Aorta (tissue), 5 donors: Measurements from ENCODE around the gene DRC7. TPM values are rescaled to one million over a fixed set of nuclear protein-coding genes. Genes with fewer than 3 reads are reported as not detected.
"Not testable (repeated sequence)": the region's sequence is repeated elsewhere in the genome, so short reads cannot be mapped to it uniquely, and the experiment has no call there.

Experiments
- ATAC-seq: fragments of 200-7000 bp; cut with Tn5 transposase; one replicate; pipeline ENCODE4 v1.9.1; 2022; ENCODE audit warnings: moderate library complexity; ENCODE audit not compliant: low FRiP score
- DNase-seq, 2 donors: peaks; one replicate each; pipeline ENCODE4 v3.0.0-alpha.2; 2020
- H3K27ac ChIP-seq, 2 donors: one replicate each; pipeline ENCODE4 v1.5.1; 2013; ENCODE audit warnings: low read length in 2 of 2, mild to moderate bottlenecking in 2 of 2, moderate library complexity in 2 of 2, control low read depth in 1 of 2, inconsistent platforms in 1 of 2, low read depth in 1 of 2
- H3K27me3 ChIP-seq, 2 donors: one replicate each; pipeline ENCODE4 v1.6.1; 2013; ENCODE audit warnings: control low read depth in 1 of 2, low read length in 1 of 2, mild to moderate bottlenecking in 1 of 2, moderate library complexity in 1 of 2; ENCODE audit not compliant: insufficient read depth in 2 of 2, control insufficient read depth in 1 of 2
- H3K36me3 ChIP-seq, 2 donors: one replicate each; pipeline ENCODE4 v1.6.1; 2013; ENCODE audit warnings: control low read depth in 1 of 2, low read length in 1 of 2, mild to moderate bottlenecking in 1 of 2; ENCODE audit not compliant: insufficient read depth in 2 of 2, control insufficient read depth in 1 of 2
- H3K4me1 ChIP-seq, 2 donors: one replicate each; pipeline ENCODE4 v1.6.1; 2013; ENCODE audit warnings: low read length in 2 of 2, control low read depth in 1 of 2, mild to moderate bottlenecking in 1 of 2, moderate library complexity in 1 of 2; ENCODE audit not compliant: insufficient read depth in 2 of 2, control insufficient read depth in 1 of 2
- H3K4me3 ChIP-seq, 2 donors: one replicate each; pipeline ENCODE4 v1.5.1; 2013; ENCODE audit warnings: low read length in 2 of 2, control low read depth in 1 of 2, mild to moderate bottlenecking in 1 of 2
- H3K9me3 ChIP-seq: one replicate; pipeline ENCODE4 v1.6.1; 2013; ENCODE audit warnings: mild to moderate bottlenecking, low read length; ENCODE audit not compliant: control insufficient read depth
- WGBS, 2 donors: extraction: QIAGEN DNeasy Blood & Tissue Kit; methylation state at CpG; one replicate each; pipeline ENCODE4 v1.1.7; 2013; 5-methylcytosine and 5-hydroxymethylcytosine counted together
- intact Hi-C, 2 donors: fragments of 100-400 bp; cut with DNase I; formaldehyde crosslinking; loops; one replicate each; pipeline versions ENCODE4 v1.14.2 to v1.15.0; 2022
- polyA plus RNA-seq, 2 donors: library from polyadenylated mRNA; stranded (reverse); fragments of 200-250 nt; gene quantifications; one replicate each; pipeline ENCODE4 v1.2.3, GENCODE V29; 2013
- total RNA-seq, 2 donors: library from RNA; stranded (reverse); fragmentation: NEBNext Ultra II Directional; extraction: Animal tissue kit (Norgen Biotek cat#: 25700); gene quantifications; one replicate each; pipeline ENCODE4 v1.2.1, GENCODE V29; 2021
- donor health status: healthy with polysubstance abuse.
- donor health status: Bipolar disorder and iron deficiency.
- donor health status: DM: no; HTN: no; CAD: no.
- donor health status: DM: no; HTN: no; CAD: no.
- donor health status: DM: yes; HTN: yes; CAD: no.

The DRC7 gene
- total and polyA plus RNA-seq, 4 donors = 0.08 TPM; not detected in 3

- H3K27ac ChIP-seq = no peak overlapping the region
- H3K36me3 ChIP-seq = no peaks in the 10 kb centered on the region
- 87 to 88% methylated on average over 11 of the region's 11 CpGs for WGBS, 2 donors
- no peak overlapping the region for H3K4me3 ChIP-seq
- intact Hi-C loops = no loop called here
- H3K4me1 ChIP-seq = no peaks in the 10 kb centered on the region
- no peaks in the 10 kb centered on the region for H3K9me3 ChIP-seq
- peak in 1 of 2 donors; percentile 36 for DNase-seq
- ATAC-seq = no peak
- no peaks in the 10 kb centered on the region for H3K27me3 ChIP-seq
These were observed 28.1 kb upstream of the DRC7 start for GRCh38 chr16:57666353-57667047.

GRCh38 chr16:57667048-57667525 lies 27.5 kb upstream of the DRC7 start:
- Histone ChIP-seq H3K4me1 (no peaks in the 10 kb centered on the region), H3K27me3 (no peaks in the 10 kb centered on the region), H3K9me3 (no peaks in the 10 kb centered on the region), H3K27ac (no peak overlapping the region), H3K4me3 (no peak overlapping the region), H3K36me3 (no peaks in the 10 kb centered on the region)
- ATAC-seq (peak; percentile 3), DNase-seq (no peak)
- intact Hi-C loops = no loop called here
- 89 to 93% methylated on average over 5 of the region's 5 CpGs for WGBS, 2 donors

GRCh38 chr16:57667526-57668262 lies 26.9 kb upstream of the DRC7 start:
- DNase-seq (peak in 1 of 2 donors; percentile 40), ATAC-seq (peak; percentile 44)
- Histone ChIP-seq H3K4me3 (no peak overlapping the region), H3K9me3 (no peaks in the 10 kb centered on the region), H3K27ac (no peak overlapping the region), H3K4me1 (no peaks in the 10 kb centered on the region), H3K36me3 (no peaks in the 10 kb centered on the region), H3K27me3 (no peaks in the 10 kb centered on the region)
- 85 to 86% methylated on average over 17 of the region's 17 CpGs for WGBS, 2 donors
- intact Hi-C loops = no loop called here

GRCh38 chr16:57668263-57668571 lies 26.4 kb upstream of the DRC7 start, which contains the start of gene ADGRG3:
ADGRG3 (plus strand) TSS chr16:57668306; CDS start chr16:57668348, 42 bp downstream.
- Histone ChIP-seq H3K4me3 (no peak within 1 kb of the TSS), H3K9me3 (no peaks in the 10 kb centered on the region), H3K27me3 (no peaks in the 10 kb centered on the region), H3K36me3 (no peaks in the 10 kb centered on the region), H3K27ac (no peak within 1 kb of the TSS), H3K4me1 (no peaks in the 10 kb centered on the region)
- DNase-seq (no peak), ATAC-seq (peak; percentile 5)
- 90 to 92% methylated on average over 10 to 11 of the region's 11 CpGs for whole genome bisulfite sequencing, 2 donors
- intact Hi-C loops = no loop called here

GRCh38 chr16:57668630-57669475 lies 25.8 kb upstream of the DRC7 start:
- Histone ChIP-seq H3K27ac (no peak overlapping the region), H3K4me1 (no peaks in the 10 kb centered on the region), H3K27me3 (no peaks in the 10 kb centered on the region), H3K4me3 (no peak overlapping the region), H3K9me3 (no peaks in the 10 kb centered on the region), H3K36me3 (no peaks in the 10 kb centered on the region)
- WGBS, 2 donors = 83 to 87% methylated on average over 20 of the region's 20 CpGs
- peak; percentile 6 for ATAC-seq
- DNase-seq = no peak
- intact Hi-C loops = no loop called here

GRCh38 chr16:57669476-57670162 lies 25.0 kb upstream of the DRC7 start:
- WGBS, 2 donors = 90 to 93% methylated on average over 12 of the region's 12 CpGs
- no peak for DNase-seq
- intact Hi-C loops = no loop called here

GRCh38 chr16:57670196-57670595 lies 24.4 kb upstream of the DRC7 start:
- no peaks in the 10 kb centered on the region for H3K36me3 ChIP-seq
- intact Hi-C loops = no loop called here
- DNase-seq (no peak), ATAC-seq (no peak)
- no peak overlapping the region for H3K27ac ChIP-seq
- no peaks in the 10 kb centered on the region for H3K27me3 ChIP-seq
- H3K4me1 ChIP-seq = no peaks in the 10 kb centered on the region
- H3K4me3 ChIP-seq = no peak overlapping the region
- no peaks in the 10 kb centered on the region for H3K9me3 ChIP-seq
- 67 to 73% methylated on average over 4 of the region's 4 CpGs for whole genome bisulfite sequencing, 2 donors

More at GRCh38 chr16:57669476-57670162, 25.0 kb upstream of the DRC7 start:
- no peaks in the 10 kb centered on the region for H3K36me3 ChIP-seq
- H3K27me3 ChIP-seq = no peaks in the 10 kb centered on the region
- no peak overlapping the region for H3K27ac ChIP-seq
- no peaks in the 10 kb centered on the region for H3K4me1 ChIP-seq
- ATAC-seq = no peak
- H3K9me3 ChIP-seq = no peaks in the 10 kb centered on the region
- H3K4me3 ChIP-seq = no peak overlapping the region

GRCh38 chr16:57671451-57671850 lies 23.2 kb upstream of the DRC7 start:
- H3K9me3 ChIP-seq, H3K4me3 ChIP-seq, ATAC-seq, H3K27ac ChIP-seq, intact Hi-C loops, H3K4me1 ChIP-seq, H3K27me3 ChIP-seq, H3K36me3 ChIP-seq, DNase-seq: not testable (repeated sequence)
- WGBS, 2 donors = 77 to 83% methylated on average over 7 of the region's 7 CpGs
